ENCODE results near the gene GLIS1. TPM values are rescaled to one million over a fixed set of nuclear protein-coding genes. Genes with fewer than 3 reads are reported as not detected.

GLIS1 gene
- total RNA-seq, 1 experiment from 2014 or later = 0.28 TPM

DNA sequence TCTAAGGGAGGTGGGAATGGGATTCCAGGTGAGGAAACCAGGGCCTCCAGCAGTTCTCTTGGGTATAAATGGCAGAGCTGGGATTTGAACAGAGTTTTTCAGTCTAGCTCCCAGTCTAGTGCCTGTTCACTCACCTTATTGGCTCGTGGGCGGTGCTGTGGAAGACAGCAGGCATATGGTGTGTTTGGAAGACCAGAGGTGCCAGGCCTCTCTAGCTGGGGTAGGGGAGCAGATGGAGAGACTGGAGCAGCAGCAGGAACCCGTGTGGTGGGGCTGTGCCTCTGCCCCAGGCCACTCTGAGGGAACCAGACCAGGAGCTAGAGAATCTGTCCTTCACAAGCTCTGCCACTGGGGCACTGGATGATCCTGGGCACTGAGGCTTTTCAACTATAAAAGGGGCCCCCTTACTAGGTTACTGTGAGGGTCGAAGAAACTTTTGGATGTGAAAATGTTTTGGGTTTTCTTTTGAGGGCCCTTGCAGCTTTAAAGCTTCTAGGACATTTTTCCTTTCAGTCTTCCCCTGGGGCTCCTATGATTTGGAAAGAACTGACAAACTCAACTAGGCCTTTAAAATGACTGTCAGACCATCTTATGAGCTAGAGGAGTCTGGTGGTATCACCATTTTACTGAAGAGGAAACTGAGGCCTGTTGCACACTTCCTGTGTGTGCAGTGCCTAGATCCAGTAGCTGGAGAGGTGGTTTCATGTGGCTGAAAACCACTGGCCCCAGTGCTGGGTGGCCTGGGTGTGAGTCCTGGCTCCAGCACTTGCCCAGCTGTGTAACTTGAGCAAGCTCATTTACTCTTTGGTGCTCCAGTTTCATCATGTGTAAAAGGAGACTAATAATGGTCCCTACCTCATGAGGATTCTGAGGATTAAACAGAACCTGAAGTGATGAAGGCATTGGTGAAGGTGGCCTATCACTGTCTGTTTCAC lies 273.7 kb downstream of the GLIS1 start:
- Histone ChIP-seq H3K27ac (ENCODE audit: insufficient read length, low read depth, low read length) (no peak overlapping the region), H3K23me2 (ENCODE audit: insufficient read length, low read depth, low read length, poor library complexity, severe bottlenecking) (no peaks in the 10 kb centered on the region), H3K27me3 (ENCODE audit: insufficient read depth, low read length) (no peaks in the 10 kb centered on the region), H3K9ac (ENCODE audit: extremely low read depth, insufficient read length, low read length) (no peak overlapping the region), H3K79me1 (ENCODE audit: insufficient read depth, low read depth, low read length, poor library complexity, severe bottlenecking) (no peaks in the 10 kb centered on the region), H3K79me2 (ENCODE audit: insufficient read depth, low read length) (no peaks in the 10 kb centered on the region), H3K18ac (ENCODE audit: insufficient read length, low read depth, low read length) (no peak overlapping the region), H3K4ac (ENCODE audit: low read depth, low read length) (no peak overlapping the region), H4K91ac (ENCODE audit: insufficient read length, low read depth, low read length) (no peak overlapping the region), H2BK120ac (ENCODE audit: low read depth, low read length, poor library complexity, severe bottlenecking) (no peak overlapping the region), H3K14ac (ENCODE audit: insufficient read depth, low read length) (no peak overlapping the region), H2BK5ac (ENCODE audit: insufficient read length, low read length) (no peak overlapping the region), H4K5ac (ENCODE audit: insufficient read length, low read depth, low read length) (no peak overlapping the region), H3K4me1 (ENCODE audit: insufficient read depth, low read length) (0 out of 2 replicates have a peak, but pooled peaks cover 2% of the 10 kb centered on the region), H4K8ac (replicated peaks; ENCODE audit: insufficient read length, low read depth, low read length) (no peak overlapping the region), H3K9me3 (ENCODE audit: control insufficient read depth, low read depth, low read length) (no peaks in the 10 kb centered on the region), H4K20me1 (ENCODE audit: control insufficient read depth, insufficient read depth, insufficient read length) (no peaks in the 10 kb centered on the region), H3K4me2 (ENCODE audit: insufficient read depth, insufficient read length, low read length) (no peak overlapping the region), H3K23ac (ENCODE audit: insufficient read length, low read depth, low read length) (no peak overlapping the region), H2AK5ac (ENCODE audit: insufficient read length, low read length) (no peak overlapping the region), H2BK15ac (ENCODE audit: low read depth, low read length) (no peak overlapping the region), H2BK20ac (ENCODE audit: low read depth, low read length, poor library complexity, severe bottlenecking) (no peak overlapping the region), H2BK12ac (ENCODE audit: insufficient read length, low read depth, low read length) (no peak overlapping the region), H3T11ph (ENCODE audit: low read length) (no peak overlapping the region), H3K56ac (ENCODE audit: insufficient read length, low read depth, low read length) (no peak overlapping the region), H2AFZ (ENCODE audit: low read length) (no peak overlapping the region)
- Mint-ChIP-seq H3K4me1 (peaks cover 6 to 13% of the 10 kb centered on the region in 2 experiments), H3K4me3 (no peak overlapping the region), H3K9me3 (peaks cover 0 to under 1% of the 10 kb centered on the region in 2 experiments; a peak in 1 of 5 replicates), H3K27ac (no peak overlapping the region), H3K27me3 (ENCODE audit: low read depth) (peaks cover 20% of the 10 kb centered on the region), H3K36me3 (ENCODE audit: insufficient read depth in 1 of 3, low read depth in 3 of 3) (0 out of 7 replicates have a peak, but pooled peaks cover 0 to 1% (median 0%) of the 10 kb centered on the region in 3 experiments)
- WGBS (ENCODE audit: extremely low coverage, insufficient read length, low lambda C conversion rate) = no CpG with 5 or more reads among the region's 4 CpGs
- TF ChIP-seq, protein P1, sequence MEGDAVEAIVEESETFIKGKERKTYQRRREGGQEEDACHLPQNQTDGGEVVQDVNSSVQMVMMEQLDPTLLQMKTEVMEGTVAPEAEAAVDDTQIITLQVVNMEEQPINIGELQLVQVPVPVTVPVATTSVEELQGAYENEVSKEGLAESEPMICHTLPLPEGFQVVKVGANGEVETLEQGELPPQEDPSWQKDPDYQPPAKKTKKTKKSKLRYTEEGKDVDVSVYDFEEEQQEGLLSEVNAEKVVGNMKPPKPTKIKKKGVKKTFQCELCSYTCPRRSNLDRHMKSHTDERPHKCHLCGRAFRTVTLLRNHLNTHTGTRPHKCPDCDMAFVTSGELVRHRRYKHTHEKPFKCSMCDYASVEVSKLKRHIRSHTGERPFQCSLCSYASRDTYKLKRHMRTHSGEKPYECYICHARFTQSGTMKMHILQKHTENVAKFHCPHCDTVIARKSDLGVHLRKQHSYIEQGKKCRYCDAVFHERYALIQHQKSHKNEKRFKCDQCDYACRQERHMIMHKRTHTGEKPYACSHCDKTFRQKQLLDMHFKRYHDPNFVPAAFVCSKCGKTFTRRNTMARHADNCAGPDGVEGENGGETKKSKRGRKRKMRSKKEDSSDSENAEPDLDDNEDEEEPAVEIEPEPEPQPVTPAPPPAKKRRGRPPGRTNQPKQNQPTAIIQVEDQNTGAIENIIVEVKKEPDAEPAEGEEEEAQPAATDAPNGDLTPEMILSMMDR (conservative IDR thresholded peaks at IDR 0.05) = no peak
- no peak for DNase-seq
